ENCODE data around the gene MCHR1.

- TF ChIP-seq CTCF (IDR thresholded peaks at IDR 0.05 in 4 of 5, conservative IDR thresholded peaks at IDR 0.05 in 1 of 5) (no peak), POLR2A (IDR thresholded peaks at IDR 0.05) (no peak)
Observed at GRCh38 chr22:40685406-40685805, 6.1 kb downstream of the MCHR1 start.

Measured in gastrocnemius medialis (tissue), 4 donors.